GM19025 (cell line): Measurements from ENCODE around the gene RAB11B.
A peak's percentile ranks its signal among the peaks of the same experiment; 100 is the strongest.
"Not testable (repeated sequence)": the region's sequence is repeated elsewhere in the genome, so short reads cannot be mapped to it uniquely, and the experiment has no call there.

ENCODE experiments used
- ATAC-seq: cut with Tn5 transposase; IDR thresholded peaks from one replicate; pipeline ENCODE4 v1.9.1; 2021; ENCODE audit warnings: mild to moderate bottlenecking, low read depth, moderate library complexity; ENCODE audit not compliant: unreplicated experiment

RAB11B gene

DNA sequence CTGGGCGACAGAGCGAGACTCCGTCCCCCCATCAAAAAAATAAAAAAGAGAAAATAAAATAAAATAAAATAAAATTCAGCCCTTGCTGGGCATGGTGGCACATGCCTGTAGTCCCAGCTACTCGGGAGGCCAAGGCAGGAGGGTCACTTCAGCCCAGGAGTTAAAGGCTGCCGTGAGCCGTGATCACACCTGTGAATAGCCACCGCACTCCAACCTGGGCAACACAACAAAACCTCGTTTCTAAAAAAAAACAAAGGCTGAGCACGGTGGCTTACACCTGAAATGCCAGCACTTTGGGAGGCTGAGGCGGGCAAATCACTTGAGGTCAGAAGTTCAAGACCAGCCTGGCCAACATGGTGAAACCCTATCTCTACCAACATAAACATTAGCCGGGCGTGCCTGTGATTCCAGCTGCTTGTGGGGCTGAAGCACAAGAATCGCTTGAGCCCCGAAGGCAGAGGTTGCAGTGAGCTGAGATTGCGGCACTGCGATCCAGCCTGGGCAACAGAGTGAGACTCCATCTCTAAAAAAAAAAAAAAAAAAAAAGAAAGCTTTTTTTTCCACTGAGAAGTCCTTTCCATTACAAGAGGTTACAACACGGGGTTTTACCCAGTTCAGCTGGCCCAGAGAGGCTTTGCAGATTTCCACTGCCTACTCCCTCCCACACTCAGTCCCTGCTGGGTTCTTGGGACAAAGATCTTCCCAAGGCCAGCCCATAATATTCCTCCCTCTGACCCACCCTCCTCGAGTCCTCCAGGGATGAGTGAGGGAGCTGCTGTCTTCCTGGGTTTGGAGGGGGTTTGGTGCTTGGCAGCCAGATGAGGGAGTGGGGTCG, 19.8 kb upstream of the RAB11B start:
- no peak for ATAC-seq

DNA sequence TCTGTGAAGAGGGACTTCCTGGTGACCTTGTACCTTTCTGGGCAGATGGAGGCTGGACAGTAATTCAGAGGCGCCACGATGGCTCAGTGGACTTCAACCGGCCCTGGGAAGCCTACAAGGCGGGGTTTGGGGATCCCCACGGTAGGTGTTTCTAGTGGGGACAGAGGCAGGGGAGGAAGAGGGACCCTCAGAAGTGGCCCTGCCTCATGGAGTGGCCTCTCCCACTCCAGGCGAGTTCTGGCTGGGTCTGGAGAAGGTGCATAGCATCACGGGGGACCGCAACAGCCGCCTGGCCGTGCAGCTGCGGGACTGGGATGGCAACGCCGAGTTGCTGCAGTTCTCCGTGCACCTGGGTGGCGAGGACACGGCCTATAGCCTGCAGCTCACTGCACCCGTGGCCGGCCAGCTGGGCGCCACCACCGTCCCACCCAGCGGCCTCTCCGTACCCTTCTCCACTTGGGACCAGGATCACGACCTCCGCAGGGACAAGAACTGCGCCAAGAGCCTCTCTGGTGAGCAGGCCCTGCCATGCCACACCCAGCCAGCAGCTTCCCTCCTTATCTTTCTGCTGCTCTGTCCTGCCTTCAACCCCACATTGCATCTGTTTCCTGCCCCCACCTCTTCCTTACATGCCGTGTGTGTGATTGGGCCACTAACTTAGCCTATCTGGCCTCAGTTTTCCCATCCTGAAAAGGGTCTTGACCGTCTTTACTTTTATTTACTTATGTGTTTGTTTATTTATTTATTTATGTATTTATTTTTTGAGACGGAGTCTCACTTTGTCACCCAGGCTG, 19.0 kb upstream of the RAB11B start:
- no peak for ATAC-seq

DNA sequence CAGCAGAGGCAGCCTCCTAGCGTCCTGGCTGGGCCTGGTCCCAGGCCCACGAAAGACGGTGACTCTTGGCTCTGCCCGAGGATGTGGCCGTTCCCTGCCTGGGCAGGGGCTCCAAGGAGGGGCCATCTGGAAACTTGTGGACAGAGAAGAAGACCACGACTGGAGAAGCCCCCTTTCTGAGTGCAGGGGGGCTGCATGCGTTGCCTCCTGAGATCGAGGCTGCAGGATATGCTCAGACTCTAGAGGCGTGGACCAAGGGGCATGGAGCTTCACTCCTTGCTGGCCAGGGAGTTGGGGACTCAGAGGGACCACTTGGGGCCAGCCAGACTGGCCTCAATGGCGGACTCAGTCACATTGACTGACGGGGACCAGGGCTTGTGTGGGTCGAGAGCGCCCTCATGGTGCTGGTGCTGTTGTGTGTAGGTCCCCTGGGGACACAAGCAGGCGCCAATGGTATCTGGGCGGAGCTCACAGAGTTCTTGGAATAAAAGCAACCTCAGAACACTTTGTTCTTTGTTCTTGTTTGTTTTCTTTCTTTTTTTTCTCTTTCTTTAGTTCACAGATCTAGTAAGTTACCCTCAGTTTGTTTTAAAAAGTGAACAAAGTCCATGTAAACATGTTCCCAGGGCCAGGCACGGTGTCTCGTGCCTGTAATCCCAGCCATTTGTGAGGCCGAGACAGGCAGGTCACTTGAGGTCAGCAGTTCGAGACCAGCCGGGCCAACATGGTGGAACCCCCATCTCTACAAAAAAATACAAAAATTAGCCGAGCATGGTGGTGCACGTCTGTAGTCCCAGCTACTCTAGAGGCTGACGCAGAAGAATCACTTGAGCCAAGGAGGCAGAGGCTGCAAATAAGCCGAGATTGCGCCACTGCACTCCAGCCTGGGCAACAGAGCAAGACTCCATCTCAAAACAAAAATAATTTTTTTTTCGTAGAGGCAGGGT, 16.0 kb upstream of the RAB11B start:
- ATAC-seq = no peak

DNA sequence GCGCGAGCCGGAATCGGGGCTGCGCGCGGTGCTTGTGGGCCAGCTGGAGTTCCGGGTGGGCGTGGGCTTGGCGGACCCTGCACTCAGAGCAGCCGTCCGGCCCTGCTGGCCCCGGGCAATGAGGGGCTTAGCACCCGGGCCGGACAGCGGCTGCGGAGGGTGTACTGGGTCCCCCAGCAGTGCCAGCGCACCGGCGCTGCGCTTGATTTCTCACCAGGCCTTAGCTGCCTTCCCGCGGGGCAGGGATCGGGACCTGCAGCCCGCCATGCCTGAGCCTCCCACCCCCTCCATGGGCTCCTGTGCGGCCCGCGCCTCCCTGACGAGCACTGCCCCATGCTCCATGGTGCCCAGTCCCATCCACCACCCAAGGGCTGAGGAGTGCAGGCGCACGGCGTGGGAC, 14.4 kb upstream of the RAB11B start:
- not testable (repeated sequence) for ATAC-seq

DNA sequence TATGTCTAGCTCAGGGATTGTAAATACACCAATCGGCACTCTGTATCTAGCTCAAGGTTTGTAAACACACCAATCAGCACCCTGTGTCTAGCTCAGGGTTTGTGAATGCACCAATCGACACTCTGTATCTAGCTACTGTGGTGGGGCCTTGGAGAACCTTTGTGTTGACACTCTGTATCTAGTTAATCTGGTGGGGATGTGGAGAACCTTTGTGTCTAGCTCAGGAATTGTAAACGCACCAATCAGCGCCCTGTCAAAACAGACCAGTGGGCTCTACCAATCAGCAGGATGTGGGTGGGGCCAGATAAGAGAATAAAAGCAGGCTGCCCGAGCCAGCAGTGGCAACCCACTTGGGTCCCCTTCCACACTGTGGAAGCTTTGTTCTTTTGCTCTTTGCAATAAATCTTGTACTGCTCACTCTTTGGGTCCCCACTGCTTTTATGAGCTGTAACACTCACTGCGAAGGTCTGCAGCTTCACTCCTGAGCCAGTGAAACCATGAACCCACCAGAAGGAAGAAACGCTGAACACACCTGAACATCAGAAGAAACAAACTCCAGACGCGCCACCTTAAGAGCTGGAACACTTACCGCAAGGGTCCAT, 13.7 kb upstream of the RAB11B start:
- not testable (repeated sequence) for ATAC-seq

DNA sequence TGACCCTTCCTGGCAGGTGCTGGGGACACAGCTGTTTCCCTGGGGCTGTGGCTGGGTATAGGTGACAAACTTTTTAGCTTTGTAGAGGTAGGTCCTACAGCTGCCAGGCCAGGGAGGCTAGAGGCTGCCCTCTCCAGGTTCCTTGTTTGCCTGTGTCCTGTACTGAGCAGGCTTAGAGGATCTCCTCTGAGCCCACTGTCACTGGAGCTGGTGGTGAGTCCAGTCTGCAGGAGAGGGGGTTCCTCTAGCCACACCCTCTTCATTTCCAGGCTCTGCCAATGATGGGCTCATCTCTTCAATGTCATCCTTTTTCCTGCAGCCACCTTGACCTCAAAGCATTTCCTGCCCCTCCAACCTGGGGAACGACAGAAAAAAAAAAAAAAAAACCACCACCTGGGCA, 12.6 kb upstream of the RAB11B start:
- ATAC-seq = no peak

DNA sequence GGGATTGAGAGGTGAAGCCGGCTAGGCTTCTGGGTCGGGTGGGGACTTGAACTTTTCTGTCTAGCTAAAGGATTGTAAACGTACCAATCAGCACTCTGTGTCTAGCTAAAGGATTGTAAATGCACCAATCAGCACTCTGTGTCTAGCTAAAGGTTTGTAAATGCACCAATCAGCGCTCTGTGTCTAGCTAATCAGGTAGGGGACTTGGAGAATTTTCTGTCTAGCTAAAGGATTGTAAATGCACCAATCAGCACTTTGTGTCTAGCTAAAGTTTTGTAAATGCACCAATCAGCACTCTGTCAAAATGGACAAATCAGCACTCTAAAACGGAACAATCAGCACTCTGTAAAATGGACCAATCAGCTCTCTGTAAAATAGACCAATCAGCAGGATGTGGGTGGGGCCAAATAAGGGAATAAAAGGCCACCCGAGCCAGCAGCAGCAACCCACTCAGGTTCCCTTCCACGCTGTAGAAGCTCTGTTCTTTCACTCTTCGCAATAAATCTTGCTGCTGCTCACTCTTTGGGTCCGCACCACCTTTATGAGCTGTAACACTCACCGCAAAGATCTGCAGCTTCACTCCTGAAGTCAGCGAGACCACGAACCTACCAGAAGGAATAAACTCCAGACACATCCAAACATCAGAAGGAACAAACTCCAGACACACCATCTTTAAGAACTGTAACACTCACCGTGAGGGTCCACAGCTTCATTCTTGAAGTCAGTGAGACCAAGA, 10.8 kb upstream of the RAB11B start:
- ATAC-seq = not testable (repeated sequence)

DNA sequence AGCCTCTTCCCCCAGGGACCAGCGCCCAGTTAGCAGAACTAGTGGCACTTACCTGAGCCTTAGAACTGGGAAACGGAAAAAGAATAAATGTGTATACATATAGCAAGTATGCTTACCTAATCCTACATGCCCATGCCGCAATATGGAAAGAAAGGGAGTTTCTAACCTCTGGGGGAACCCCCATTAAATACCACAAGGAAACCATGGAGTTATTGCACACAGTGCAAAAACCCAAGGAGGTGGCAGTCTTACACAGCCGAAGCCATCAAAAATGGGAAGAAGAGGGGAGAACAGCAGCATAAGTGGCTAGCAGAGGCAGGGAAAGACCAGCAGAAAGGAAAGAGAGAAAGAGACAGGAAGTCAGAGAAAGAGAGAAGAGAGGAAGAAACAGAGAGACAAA, 5.6 kb upstream of the RAB11B start:
- ATAC-seq = not testable (repeated sequence)

DNA sequence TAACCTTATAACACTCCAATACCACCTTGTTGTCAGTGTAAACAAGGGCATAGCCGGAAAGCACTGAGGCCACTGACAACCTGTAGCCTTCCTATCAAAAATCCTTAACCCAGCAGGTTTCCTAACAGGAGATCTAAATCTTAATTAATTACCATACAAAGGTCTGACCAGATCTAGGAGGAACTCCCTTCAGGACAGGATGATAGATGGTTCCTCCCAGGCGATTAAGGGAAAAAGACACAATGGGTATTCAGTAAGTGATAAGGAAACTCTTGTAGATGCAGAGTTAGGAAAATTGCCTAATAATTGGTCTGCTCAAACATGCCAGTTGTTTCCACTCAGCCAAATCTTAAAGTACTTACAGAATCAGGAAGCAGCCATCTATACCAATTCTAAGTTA, 5.1 kb upstream of the RAB11B start:
- ATAC-seq = not testable (repeated sequence)

DNA sequence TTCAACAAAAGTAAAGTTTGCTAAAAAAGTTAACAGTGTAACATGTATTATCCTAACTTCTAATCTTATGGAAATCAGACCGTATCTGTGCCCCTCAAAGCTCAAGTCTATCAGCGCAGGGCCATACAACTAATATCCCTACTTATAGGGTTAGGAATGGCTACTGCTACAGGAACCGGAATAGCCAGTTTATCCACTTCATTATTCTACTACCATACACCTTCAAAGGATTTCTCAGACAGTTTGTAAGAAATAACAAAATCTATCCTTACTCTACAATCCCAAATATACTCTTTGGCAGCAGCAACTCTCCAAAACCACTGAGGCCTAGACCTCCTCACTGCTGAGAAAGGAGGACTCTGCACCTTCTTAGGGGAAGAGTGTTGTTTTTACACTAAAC, 4.6 kb upstream of the RAB11B start:
- ATAC-seq = not testable (repeated sequence)

DNA sequence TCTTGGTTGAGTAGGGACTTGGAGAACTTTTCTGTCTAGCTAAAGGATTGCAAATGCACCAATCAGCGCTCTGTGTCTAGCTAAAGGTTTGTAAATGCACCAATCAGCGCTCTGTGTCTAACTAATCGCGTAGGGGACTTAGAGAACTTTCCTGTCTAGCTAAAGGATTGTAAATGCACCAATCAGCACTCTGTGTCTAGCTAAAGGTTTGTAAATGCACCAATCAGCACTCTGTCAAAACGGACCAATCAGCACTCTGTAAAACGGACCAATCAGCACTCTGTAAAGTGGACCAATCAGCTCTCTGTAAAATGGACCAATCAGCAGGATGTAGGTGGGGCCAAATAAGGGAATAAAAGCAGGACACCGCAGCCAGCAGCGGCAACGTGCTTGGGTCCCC, 3.7 kb upstream of the RAB11B start:
- not testable (repeated sequence) for ATAC-seq

DNA sequence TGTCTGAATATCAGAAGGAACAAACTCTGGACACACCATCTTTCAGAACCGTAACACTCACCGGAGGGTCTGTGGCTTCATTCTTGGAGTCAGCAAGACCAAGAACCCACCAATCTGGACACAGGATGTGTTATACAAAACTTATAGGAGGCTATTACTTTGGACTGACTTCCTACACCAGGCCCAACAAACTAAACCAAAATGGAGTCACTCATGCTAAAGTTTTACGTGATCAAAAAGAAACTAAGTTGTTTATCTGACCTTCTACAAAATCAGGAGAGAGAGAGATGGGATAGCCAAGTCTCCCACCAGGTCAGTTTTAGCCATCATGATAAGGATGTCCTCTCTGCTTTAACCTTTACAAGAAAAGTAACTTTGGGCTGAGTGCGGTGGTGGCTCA, 3.2 kb upstream of the RAB11B start:
- no peak for ATAC-seq

DNA sequence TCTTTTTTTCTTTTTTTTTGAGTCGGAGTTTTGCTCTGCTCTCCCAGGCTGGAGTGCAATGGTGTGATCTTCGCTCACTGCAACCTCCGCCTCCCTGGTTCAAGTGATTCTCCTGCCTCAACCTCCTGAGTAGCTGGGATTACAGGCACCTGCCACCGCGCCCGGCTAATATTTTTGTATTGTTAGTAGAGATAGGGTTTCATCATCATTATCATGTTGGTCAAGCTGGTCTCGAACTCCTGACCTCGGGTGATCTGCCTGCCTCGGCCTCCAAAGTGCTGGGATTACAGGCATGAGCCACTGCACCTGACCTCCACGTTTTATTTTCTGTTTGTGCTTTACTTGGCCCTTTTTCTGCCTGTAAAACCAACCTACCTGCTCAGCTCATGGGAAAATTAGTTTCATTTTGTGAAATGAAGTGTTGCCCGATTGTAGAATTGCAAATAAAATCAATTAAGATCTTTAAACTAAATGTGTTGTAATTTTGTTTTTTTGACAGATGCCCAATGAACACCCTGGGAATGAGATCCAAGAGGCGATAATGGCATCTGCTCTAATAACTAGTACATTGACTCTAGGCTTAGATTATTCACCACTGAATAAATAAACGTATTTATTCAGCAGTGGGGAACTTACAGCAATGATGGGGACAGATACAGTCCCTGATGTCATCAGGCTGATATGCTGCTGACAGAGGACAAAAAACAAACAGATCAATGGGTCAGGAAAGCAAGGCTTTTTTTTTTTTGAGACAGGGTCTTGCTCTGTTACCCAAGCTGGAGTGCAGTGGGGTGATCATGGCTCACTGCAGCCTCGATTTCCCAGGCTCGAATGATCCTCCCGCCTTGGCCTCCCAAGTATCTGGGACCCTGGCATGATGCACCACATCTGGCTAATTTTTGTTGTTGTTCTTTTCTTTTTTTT, 2.2 kb upstream of the RAB11B start:
- ATAC-seq = no peak

DNA sequence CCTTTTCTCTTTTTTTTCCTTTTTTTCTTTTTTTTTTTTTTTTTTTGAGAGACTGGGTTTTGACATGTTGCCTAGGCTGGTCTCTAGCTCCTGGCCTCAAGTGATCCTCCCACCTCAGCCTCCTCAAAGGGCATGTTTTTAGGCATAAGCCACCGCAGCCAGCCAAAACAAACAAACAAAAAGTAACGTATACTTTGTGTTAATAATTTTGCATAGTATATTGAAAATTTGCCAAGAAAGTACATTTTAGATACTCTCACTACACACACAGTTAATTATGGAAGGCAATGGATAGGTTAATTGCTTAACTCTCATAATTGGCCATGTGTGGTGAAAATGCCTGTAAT, 1.6 kb upstream of the RAB11B start:
- no peak for ATAC-seq

DNA sequence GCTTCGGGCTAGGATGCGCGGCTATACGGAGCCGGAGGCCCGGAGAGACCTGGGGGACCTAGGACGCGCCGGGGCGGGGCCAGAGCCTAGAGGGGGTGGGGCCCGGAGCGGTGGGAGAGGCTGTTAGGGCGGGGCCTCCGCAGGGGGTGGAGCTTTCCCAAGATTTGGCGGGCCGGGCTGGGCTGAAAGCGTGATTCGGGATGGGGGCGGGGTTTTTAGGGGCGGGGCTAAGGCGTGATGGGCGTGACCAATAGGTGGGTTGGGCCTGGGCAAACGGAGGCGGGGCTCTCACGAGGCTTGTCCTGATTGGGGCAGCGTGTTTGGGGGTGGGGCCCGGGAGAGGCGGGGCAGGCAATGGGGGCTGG, 439 bp downstream of the RAB11B start:
- peak; percentile 23 for ATAC-seq

DNA sequence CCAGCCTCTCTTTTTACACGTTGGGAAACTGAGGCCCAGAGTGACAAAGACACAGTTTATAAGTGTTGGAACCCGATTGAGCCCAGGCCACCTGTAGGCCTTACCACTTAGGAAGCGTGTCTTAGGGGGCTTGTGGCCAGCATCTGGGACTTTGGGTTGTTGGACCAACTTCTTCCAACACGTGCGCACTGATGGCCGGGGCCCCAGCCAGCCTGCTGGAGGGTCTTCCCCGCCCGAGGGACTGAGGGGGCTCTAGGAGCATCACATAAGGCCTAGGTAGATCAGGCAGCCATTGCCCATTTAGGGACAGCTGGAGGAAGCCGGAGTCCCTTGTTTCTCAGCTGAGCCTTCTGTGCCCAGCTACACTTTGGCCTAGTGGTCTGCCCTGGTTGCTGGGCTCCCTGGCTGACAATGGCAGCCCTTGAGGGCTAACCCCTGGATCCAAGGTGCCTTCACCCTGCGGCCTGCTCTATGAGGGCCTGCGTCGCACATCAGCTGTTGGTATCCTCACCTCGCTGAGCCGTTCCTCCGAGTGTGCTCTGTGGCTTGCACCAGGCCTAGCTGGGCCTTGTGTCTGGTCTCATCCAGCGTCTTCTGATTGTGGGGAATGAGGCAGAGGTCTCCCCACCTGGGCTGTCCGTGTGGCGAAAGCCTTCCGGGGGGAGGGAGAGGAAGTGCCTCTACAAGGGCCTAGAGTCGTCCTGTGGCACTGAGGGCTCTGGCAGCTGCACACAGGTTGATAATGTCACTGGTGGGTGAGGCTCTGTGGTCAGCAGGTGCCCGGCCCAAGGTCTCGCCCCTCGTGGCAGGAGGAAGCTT, 1.2 kb downstream of the RAB11B start:
- ATAC-seq = no peak

DNA sequence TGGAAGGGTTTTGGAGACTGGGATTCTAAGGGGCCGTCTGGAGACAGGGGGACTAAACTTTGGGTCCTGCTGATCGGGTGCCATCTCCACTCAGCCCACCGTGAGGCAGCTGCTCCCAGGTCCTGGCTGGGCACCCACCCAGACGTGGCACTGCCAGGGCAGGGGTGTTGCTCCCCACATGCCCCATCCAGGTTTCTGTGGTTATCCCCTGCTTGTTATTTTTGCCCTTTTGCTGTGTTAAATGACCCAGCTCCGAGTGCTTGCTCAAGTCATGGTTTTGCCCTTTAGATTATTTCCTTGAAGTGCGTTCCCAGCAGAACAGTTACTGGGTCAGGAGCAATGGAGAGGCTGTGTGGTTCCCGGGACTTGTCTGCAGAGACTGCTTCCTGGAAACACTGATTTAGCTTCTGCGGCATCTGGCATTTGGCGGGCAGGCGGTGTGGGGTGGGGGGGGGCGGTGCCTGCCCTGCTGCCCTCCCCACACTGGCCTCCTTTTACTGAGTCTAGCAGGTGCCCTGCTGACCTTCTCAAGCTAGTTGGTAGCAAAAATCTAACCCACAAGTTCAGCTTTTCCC, 1.9 kb downstream of the RAB11B start:
- ATAC-seq = no peak
